ENCODE results near the gene PLXNA4. TPM values are rescaled to one million over a fixed set of nuclear protein-coding genes. Genes with fewer than 3 reads are reported as not detected.

PLXNA4 gene
- total RNA-seq, 1 experiment from 2014 or later = 0.81 TPM

DNA sequence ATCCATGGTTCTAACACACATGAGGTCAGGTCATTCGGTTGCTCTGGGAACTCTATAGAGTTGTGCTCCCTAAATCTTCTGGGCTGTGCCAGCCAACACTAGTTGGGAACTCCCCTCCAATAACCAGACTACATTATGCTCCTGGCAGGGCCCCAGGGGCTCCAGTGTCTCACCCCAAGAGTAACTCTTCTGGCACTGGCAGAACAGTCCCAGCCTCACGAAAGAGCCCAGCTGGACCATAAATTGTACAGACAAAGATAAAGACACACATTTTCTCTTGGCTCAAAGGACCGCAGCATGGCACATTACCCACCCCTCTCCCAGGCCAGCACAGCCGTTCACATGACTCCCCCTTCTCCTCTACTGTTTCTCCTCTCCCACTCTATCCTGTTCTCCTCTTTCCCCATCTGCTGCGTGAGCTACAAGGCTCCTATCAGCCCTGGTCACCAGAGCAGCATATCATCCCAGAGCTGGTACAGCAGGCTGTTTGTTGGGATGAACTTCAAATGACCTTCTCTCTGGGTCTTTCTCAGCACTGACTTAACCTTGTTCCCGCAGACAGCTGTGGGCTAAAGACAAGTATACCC lies 230.6 kb downstream of the PLXNA4 start:
- Mint-ChIP-seq H3K4me3 (no peak overlapping the region), H3K4me1 (peaks cover 14% of the 10 kb centered on the region), H3K27ac (no peak overlapping the region), H3K36me3 (no peaks in the 10 kb centered on the region), H3K27me3 (ENCODE audit: low read depth) (no peaks in the 10 kb centered on the region), H3K9me3 (peaks cover 1% of the 10 kb centered on the region)
- CTCF ChIA-PET = no interaction called here
- POLR2A ChIA-PET = no interaction called here
- DNase-seq (ENCODE audit: low spot score) (no peak), ATAC-seq (no peak)
- TF ChIP-seq, protein P1, sequence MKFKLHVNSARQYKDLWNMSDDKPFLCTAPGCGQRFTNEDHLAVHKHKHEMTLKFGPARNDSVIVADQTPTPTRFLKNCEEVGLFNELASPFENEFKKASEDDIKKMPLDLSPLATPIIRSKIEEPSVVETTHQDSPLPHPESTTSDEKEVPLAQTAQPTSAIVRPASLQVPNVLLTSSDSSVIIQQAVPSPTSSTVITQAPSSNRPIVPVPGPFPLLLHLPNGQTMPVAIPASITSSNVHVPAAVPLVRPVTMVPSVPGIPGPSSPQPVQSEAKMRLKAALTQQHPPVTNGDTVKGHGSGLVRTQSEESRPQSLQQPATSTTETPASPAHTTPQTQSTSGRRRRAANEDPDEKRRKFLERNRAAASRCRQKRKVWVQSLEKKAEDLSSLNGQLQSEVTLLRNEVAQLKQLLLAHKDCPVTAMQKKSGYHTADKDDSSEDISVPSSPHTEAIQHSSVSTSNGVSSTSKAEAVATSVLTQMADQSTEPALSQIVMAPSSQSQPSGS (CRISPR knock-in tag; IDR thresholded peaks at IDR 0.05; ENCODE audit: borderline replicate concordance, low read depth) = no peak
- TF ChIP-seq GRHL2 (CRISPR knock-in tag; IDR thresholded peaks at IDR 0.05; ENCODE audit: insufficient replicate concordance, severe bottlenecking) (no peak), ESRRA (CRISPR knock-in tag; IDR thresholded peaks at IDR 0.05; ENCODE audit: borderline replicate concordance) (no peak), HMGA2 (CRISPR knock-in tag; IDR thresholded peaks at IDR 0.05) (no peak)
- TF ChIP-seq, protein P2, sequence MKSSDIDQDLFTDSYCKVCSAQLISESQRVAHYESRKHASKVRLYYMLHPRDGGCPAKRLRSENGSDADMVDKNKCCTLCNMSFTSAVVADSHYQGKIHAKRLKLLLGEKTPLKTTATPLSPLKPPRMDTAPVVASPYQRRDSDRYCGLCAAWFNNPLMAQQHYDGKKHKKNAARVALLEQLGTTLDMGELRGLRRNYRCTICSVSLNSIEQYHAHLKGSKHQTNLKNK (CRISPR knock-in tag; IDR thresholded peaks at IDR 0.05) = no peak

DNA sequence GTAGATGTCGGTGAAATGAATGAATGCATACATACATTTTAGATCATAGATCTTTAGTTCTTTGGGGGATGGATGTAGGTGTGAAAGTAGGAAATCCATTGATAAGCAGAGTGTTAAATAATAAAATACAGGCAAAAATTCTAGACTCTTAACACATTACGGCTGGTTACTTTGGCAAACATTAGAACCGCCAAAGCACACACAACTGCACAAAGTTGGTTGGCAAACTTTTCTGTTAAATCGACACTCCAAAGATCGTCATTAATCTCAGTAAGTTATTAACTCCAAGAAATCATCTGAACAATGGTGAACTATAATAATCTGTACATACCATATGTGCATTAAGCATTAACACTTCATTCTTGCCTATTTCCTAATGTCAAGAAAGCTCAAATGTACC lies 231.2 kb downstream of the PLXNA4 start:
- CTCF ChIA-PET = no interaction called here
- TF ChIP-seq ZNF423 (CRISPR knock-in tag; IDR thresholded peaks at IDR 0.05) = no peak
- TF ChIP-seq SOX15 (CRISPR knock-in tag; IDR thresholded peaks at IDR 0.05) = no peak
- TF ChIP-seq, protein P3, sequence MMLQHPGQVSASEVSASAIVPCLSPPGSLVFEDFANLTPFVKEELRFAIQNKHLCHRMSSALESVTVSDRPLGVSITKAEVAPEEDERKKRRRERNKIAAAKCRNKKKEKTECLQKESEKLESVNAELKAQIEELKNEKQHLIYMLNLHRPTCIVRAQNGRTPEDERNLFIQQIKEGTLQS (CRISPR knock-in tag; conservative IDR thresholded peaks at IDR 0.05) = no peak
- no peak for TF ChIP-seq EMX1 (CRISPR knock-in tag; IDR thresholded peaks at IDR 0.05)
- TF ChIP-seq ZNF232 (CRISPR knock-in tag; IDR thresholded peaks at IDR 0.05) = no peak
- TF ChIP-seq ZNF121 (CRISPR knock-in tag; IDR thresholded peaks at IDR 0.05) = no peak
- TF ChIP-seq, protein P4, sequence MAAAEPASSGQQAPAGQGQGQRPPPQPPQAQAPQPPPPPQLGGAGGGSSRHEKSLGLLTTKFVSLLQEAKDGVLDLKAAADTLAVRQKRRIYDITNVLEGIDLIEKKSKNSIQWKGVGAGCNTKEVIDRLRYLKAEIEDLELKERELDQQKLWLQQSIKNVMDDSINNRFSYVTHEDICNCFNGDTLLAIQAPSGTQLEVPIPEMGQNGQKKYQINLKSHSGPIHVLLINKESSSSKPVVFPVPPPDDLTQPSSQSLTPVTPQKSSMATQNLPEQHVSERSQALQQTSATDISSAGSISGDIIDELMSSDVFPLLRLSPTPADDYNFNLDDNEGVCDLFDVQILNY (CRISPR knock-in tag; IDR thresholded peaks at IDR 0.05) = no peak
- POLR2A ChIA-PET = no interaction called here
- Mint-ChIP-seq H3K36me3 (no peaks in the 10 kb centered on the region), H3K4me1 (peaks cover 14% of the 10 kb centered on the region), H3K4me3 (no peak overlapping the region), H3K27me3 (ENCODE audit: low read depth) (no peaks in the 10 kb centered on the region), H3K27ac (no peak overlapping the region), H3K9me3 (no peaks in the 10 kb centered on the region)
- ATAC-seq (no peak), DNase-seq (ENCODE audit: low spot score) (no peak)

DNA sequence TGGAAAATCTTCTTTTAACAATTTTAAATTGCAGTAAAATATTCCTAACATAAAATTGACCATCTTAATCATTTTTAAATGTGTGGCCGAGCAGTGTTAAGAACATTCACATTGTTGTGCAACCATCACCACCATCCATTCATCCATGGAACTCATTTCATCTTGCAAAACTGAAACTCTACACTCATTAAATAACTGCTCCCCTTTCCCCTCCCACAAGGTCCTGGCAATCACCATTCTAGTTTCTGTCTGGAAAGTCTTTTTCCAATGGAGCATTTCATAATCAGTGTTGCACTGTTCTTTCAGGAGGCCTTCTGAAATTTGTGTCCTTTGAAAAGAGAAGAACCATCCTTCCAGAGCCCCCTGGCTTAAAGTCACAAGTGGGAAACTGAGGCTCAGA lies 233.1 kb downstream of the PLXNA4 start:
- H3K4me3 Mint-ChIP-seq = no peak overlapping the region
- H3K27me3 Mint-ChIP-seq (ENCODE audit: low read depth) = no peaks in the 10 kb centered on the region
- no peaks in the 10 kb centered on the region for H3K9me3 Mint-ChIP-seq
- DNase-seq (ENCODE audit: low spot score) (no peak), ATAC-seq (no peak)
- peaks cover 12% of the 10 kb centered on the region for H3K4me1 Mint-ChIP-seq
- POLR2A ChIA-PET = no interaction called here
- H3K36me3 Mint-ChIP-seq = no peaks in the 10 kb centered on the region
- CTCF ChIA-PET = no interaction called here
- H3K27ac Mint-ChIP-seq = no peak overlapping the region
- TF ChIP-seq, protein P5, sequence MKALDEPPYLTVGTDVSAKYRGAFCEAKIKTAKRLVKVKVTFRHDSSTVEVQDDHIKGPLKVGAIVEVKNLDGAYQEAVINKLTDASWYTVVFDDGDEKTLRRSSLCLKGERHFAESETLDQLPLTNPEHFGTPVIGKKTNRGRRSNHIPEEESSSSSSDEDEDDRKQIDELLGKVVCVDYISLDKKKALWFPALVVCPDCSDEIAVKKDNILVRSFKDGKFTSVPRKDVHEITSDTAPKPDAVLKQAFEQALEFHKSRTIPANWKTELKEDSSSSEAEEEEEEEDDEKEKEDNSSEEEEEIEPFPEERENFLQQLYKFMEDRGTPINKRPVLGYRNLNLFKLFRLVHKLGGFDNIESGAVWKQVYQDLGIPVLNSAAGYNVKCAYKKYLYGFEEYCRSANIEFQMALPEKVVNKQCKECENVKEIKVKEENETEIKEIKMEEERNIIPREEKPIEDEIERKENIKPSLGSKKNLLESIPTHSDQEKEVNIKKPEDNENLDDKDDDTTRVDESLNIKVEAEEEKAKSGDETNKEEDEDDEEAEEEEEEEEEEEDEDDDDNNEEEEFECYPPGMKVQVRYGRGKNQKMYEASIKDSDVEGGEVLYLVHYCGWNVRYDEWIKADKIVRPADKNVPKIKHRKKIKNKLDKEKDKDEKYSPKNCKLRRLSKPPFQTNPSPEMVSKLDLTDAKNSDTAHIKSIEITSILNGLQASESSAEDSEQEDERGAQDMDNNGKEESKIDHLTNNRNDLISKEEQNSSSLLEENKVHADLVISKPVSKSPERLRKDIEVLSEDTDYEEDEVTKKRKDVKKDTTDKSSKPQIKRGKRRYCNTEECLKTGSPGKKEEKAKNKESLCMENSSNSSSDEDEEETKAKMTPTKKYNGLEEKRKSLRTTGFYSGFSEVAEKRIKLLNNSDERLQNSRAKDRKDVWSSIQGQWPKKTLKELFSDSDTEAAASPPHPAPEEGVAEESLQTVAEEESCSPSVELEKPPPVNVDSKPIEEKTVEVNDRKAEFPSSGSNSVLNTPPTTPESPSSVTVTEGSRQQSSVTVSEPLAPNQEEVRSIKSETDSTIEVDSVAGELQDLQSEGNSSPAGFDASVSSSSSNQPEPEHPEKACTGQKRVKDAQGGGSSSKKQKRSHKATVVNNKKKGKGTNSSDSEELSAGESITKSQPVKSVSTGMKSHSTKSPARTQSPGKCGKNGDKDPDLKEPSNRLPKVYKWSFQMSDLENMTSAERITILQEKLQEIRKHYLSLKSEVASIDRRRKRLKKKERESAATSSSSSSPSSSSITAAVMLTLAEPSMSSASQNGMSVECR (CRISPR knock-in tag; IDR thresholded peaks at IDR 0.05; ENCODE audit: borderline replicate concordance) = no peak
- no peak for TF ChIP-seq KAT7 (CRISPR knock-in tag; IDR thresholded peaks at IDR 0.05; ENCODE audit: borderline replicate concordance)
- TF ChIP-seq, protein P6, sequence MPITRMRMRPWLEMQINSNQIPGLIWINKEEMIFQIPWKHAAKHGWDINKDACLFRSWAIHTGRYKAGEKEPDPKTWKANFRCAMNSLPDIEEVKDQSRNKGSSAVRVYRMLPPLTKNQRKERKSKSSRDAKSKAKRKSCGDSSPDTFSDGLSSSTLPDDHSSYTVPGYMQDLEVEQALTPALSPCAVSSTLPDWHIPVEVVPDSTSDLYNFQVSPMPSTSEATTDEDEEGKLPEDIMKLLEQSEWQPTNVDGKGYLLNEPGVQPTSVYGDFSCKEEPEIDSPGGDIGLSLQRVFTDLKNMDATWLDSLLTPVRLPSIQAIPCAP (CRISPR knock-in tag; IDR thresholded peaks at IDR 0.05) = no peak
- TF ChIP-seq, protein P7, sequence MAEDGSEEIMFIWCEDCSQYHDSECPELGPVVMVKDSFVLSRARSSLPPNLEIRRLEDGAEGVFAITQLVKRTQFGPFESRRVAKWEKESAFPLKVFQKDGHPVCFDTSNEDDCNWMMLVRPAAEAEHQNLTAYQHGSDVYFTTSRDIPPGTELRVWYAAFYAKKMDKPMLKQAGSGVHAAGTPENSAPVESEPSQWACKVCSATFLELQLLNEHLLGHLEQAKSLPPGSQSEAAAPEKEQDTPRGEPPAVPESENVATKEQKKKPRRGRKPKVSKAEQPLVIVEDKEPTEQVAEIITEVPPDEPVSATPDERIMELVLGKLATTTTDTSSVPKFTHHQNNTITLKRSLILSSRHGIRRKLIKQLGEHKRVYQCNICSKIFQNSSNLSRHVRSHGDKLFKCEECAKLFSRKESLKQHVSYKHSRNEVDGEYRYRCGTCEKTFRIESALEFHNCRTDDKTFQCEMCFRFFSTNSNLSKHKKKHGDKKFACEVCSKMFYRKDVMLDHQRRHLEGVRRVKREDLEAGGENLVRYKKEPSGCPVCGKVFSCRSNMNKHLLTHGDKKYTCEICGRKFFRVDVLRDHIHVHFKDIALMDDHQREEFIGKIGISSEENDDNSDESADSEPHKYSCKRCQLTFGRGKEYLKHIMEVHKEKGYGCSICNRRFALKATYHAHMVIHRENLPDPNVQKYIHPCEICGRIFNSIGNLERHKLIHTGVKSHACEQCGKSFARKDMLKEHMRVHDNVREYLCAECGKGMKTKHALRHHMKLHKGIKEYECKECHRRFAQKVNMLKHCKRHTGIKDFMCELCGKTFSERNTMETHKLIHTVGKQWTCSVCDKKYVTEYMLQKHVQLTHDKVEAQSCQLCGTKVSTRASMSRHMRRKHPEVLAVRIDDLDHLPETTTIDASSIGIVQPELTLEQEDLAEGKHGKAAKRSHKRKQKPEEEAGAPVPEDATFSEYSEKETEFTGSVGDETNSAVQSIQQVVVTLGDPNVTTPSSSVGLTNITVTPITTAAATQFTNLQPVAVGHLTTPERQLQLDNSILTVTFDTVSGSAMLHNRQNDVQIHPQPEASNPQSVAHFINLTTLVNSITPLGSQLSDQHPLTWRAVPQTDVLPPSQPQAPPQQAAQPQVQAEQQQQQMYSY (CRISPR knock-in tag; IDR thresholded peaks at IDR 0.05) = no peak
- no peak for TF ChIP-seq ZNF219 (CRISPR knock-in tag; IDR thresholded peaks at IDR 0.05; ENCODE audit: borderline replicate concordance)

Measured in WTC11 (cell line).